OCI-LY3 (cell line): ENCODE measurements around the gene CSTA.

Experiments used
- EZH2phosphoT487 ChIP-seq: fragments of 200-600 bp; shearing (Covaris generic); IDR thresholded peaks from 2 replicates; pipeline ENCODE4 v1.6.1; 2018; ENCODE audit warnings: antibody characterized with exemption, mixed run types, low read depth
- TF ChIP-seq, protein P1 (sequence below): fragments of 200-600, 300-600 bp; sonication (generic); IDR thresholded peaks from 2 replicates; pipeline ENCODE4 v1.5.1; 2014; ENCODE audit warnings: antibody characterized with exemption, low read length, low read depth

DNA sequence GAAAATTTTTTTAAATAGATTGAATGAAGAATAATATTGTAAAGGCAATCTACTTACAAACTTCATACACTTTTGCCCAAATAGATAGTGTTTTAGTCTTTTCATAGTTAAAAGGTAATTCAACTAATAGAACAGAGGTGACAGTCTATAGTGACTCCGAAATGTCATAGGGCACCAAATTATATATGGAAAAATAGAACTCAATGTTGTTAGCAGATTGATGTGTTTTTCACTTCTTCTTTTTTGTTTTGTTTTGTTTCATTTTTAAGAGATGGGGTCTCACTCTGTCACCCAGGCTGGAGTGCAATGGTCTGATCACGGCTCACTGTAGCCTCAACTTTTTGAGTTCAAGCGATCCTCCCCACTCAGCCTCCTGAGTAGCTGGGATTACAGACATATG lies 721 bp downstream of the CSTA start:
- TF ChIP-seq, protein P1, sequence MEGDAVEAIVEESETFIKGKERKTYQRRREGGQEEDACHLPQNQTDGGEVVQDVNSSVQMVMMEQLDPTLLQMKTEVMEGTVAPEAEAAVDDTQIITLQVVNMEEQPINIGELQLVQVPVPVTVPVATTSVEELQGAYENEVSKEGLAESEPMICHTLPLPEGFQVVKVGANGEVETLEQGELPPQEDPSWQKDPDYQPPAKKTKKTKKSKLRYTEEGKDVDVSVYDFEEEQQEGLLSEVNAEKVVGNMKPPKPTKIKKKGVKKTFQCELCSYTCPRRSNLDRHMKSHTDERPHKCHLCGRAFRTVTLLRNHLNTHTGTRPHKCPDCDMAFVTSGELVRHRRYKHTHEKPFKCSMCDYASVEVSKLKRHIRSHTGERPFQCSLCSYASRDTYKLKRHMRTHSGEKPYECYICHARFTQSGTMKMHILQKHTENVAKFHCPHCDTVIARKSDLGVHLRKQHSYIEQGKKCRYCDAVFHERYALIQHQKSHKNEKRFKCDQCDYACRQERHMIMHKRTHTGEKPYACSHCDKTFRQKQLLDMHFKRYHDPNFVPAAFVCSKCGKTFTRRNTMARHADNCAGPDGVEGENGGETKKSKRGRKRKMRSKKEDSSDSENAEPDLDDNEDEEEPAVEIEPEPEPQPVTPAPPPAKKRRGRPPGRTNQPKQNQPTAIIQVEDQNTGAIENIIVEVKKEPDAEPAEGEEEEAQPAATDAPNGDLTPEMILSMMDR: no peak
- TF ChIP-seq EZH2phosphoT487: no peak
